Ascending aorta (tissue), 2 donors: ENCODE measurements around the gene LTO1. TPM values are rescaled to one million over a fixed set of nuclear protein-coding genes. Genes with fewer than 3 reads are reported as not detected.

Experiments
- DNase-seq, 2 donors: peaks; one replicate each; pipeline ENCODE4 v3.0.0-alpha.2; 2019; ENCODE audit warnings: low spot score in 2 of 2
- H3K27ac ChIP-seq, 2 donors: fragments of 200-600 bp; sonication (generic); one replicate each; pipeline ENCODE4 v1.5.1; 2016 to 2017; ENCODE audit warnings: mild to moderate bottlenecking in 1 of 2
- H3K27me3 ChIP-seq: fragments of 200-600 bp; sonication (generic); one replicate; pipeline ENCODE4 v1.5.1; 2017
- H3K36me3 ChIP-seq, 2 donors: fragments of 200-600 bp; sonication (generic); one replicate each; pipeline ENCODE4 v1.5.1; 2016
- H3K4me1 ChIP-seq, 2 donors: fragments of 200-600 bp; sonication (generic); one replicate each; pipeline ENCODE4 v1.5.1; 2016 to 2017; ENCODE audit warnings: mild to moderate bottlenecking in 1 of 2
- H3K4me3 ChIP-seq, 2 donors: fragments of 200-600 bp; sonication (generic); one replicate each; pipeline ENCODE4 v1.5.1; 2016 to 2017; ENCODE audit warnings: mild to moderate bottlenecking in 1 of 2
- H3K9me3 ChIP-seq, 2 donors: fragments of 200-600 bp; sonication (generic); one replicate each; pipeline ENCODE4 v1.5.1; 2016
- intact Hi-C: fragments of 100-400 bp; cut with DNase I; formaldehyde crosslinking; loops from one replicate; pipeline ENCODE4 v1.15.1; 2023
- total RNA-seq: library from RNA; depleted of rRNA; stranded (reverse); fragments of >200 nt; gene quantifications from one replicate; pipeline ENCODE4 v1.1.0, GENCODE V29; 2016
- TF ChIP-seq, protein P1 (sequence below), 3 experiments: fragments of 200-600 bp in 2 of 3; fragments of 450-650 bp in 1 of 3; sonication (generic) in 2 of 3; IDR thresholded peaks; one replicate each; pipeline ENCODE4 v1.5.1; 2016 to 2019; ENCODE audit warnings: antibody characterized with exemption in 3 of 3, mild to moderate bottlenecking in 1 of 3, moderate library complexity in 1 of 3

Gene LTO1
- total RNA-seq, 1 donor from 2014 or later: 10.2 TPM

DNA sequence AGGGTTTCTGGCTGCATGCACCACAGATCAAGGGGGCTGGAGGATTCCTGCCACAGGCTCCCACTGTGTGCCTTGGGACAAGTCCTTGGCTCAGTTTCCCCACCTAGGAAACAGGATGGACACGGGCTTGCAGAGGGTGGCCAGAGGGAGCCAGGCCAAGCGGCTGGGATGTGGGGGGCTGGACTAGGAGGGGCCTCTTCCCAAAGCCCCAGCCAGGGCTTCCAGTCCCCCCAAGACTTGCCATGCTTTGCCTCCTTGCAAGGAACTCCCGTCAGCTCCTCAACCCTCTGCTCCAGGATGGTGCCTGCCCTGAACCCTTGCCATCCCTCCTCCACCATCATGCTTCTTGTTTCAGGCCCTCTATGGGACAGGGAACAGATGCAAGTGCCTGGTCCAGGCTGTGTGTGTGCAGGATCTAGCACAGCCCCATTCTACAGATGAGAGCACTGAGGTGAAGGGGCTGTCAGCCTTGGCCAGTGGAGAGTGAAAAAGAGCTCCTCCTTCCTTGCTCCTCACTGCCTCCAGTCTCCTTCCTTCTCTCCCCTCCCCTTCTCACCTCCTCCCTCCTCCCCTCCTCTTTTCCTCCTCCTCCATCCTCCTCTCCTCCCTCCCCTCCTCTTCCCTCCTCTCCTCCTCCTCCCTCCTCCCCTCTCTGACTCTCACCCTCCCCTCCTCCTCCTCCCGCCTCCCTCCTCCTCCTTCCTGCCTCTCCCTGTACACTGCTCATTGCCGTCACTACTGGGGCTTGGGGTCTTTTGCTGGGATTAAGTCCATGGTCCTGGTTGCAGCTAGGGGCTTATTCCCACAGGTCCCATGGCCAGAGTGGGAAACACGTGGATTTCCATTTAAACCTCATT is 42.0 kb upstream of the LTO1 start:
- no peak overlapping the region for H3K27ac ChIP-seq
- no peak overlapping the region for H3K4me3 ChIP-seq
- no peaks in the 10 kb centered on the region for H3K9me3 ChIP-seq
- intact Hi-C loops: no loop called here
- TF ChIP-seq, protein P1, sequence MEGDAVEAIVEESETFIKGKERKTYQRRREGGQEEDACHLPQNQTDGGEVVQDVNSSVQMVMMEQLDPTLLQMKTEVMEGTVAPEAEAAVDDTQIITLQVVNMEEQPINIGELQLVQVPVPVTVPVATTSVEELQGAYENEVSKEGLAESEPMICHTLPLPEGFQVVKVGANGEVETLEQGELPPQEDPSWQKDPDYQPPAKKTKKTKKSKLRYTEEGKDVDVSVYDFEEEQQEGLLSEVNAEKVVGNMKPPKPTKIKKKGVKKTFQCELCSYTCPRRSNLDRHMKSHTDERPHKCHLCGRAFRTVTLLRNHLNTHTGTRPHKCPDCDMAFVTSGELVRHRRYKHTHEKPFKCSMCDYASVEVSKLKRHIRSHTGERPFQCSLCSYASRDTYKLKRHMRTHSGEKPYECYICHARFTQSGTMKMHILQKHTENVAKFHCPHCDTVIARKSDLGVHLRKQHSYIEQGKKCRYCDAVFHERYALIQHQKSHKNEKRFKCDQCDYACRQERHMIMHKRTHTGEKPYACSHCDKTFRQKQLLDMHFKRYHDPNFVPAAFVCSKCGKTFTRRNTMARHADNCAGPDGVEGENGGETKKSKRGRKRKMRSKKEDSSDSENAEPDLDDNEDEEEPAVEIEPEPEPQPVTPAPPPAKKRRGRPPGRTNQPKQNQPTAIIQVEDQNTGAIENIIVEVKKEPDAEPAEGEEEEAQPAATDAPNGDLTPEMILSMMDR (IDR thresholded peaks at IDR 0.05): no peak
- H3K36me3 ChIP-seq: no peaks in the 10 kb centered on the region
- H3K27me3 ChIP-seq: no peaks in the 10 kb centered on the region
- no peak for DNase-seq
- no peaks in the 10 kb centered on the region for H3K4me1 ChIP-seq

DNA sequence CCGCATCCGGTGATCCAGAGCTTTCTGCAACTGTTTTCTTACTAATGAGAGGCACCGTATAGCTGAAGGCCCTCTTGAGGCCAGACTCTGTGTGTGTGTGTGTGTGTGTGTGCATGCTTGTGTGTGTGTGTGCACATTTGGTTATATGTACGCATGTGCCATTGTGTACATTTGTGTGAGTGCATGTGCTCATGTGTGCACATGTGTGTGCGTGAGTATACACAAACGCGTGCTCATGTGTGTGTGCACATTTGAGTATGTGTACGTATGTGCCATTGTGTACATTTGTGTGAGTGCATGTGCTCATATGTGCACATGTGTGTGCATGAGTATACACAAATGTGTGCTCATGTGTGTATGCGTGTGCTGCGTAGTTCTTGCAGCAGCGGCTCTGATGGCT is 40.9 kb upstream of the LTO1 start:
- H3K9me3 ChIP-seq: no peaks in the 10 kb centered on the region
- no peaks in the 10 kb centered on the region for H3K27me3 ChIP-seq
- TF ChIP-seq, protein P1 (IDR thresholded peaks at IDR 0.05): no peak
- no peaks in the 10 kb centered on the region for H3K36me3 ChIP-seq
- intact Hi-C loops: no loop called here
- no peak overlapping the region for H3K4me3 ChIP-seq
- no peak for DNase-seq
- no peak overlapping the region for H3K27ac ChIP-seq
- H3K4me1 ChIP-seq: no peaks in the 10 kb centered on the region

DNA sequence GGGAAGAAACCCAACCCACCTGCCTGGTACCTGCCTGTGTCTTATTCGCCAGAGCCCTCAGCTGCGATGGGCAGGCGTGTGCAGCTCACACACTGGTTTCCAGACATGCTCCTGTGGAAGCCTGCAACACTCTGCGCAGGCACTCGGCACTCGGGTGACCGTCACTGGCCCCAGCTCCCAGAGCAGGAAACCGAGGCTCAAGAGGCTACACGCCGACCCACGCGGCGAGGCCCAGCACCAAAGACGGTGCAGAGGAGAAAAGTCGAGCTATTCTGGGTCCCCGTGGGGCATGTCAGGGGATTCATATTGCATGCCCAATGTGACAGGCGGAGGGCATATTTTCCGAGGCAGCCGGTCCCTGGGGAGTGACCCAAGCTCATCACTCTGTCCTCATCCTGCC is 40.3 kb upstream of the LTO1 start:
- no peaks in the 10 kb centered on the region for H3K9me3 ChIP-seq
- TF ChIP-seq, protein P1 (IDR thresholded peaks at IDR 0.05): no peak
- no peak overlapping the region for H3K4me3 ChIP-seq
- intact Hi-C loops: no loop called here
- no peaks in the 10 kb centered on the region for H3K27me3 ChIP-seq
- no peak for DNase-seq
- H3K36me3 ChIP-seq: no peaks in the 10 kb centered on the region
- no peaks in the 10 kb centered on the region for H3K4me1 ChIP-seq
- no peak overlapping the region for H3K27ac ChIP-seq

DNA sequence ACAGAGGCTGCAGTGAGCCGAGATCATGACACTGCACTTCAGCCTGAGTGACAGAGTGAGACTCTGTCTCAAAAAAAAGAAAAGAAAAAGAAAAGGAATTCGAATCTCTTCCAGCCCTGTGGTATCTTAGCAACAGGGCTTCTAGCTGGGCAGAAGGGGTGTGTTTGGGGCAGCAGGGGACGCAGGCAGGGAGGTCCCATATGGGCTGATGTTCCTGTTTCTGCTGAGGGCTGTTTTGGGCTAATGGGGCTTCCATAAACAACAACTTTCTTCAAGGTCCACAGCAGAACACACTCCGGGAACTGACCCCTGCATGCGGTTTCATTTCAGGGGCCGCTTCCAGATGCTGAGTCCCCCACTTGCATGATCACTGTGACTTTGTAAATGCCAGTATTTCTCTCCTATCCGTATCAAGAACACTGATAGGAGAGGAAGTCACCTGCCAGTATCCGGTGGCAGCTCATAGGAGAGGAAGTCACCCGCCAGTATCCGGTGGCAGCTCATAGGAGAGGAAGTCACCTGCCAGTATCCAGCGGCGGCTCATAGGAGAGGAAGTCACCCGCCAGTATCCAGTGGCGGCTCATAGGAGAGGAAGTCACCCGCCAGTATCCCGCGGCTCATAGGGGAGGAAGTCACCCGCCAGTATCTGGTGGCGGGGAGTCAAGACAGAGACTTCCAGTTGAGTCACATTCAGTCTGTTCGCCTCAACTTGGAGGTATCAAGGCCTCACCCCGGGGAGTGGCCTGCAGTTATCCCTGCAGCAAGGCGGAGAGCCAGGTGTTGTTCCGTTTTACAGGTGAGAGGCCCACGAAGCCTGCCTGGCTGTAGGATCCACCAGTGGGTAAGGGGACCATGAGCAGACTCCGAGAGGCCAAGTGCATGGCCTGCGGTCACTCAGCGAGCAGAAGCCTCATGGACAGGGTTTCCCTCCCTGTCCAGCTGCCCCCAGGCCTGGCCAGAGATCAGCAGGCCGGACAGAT is 37.0 kb upstream of the LTO1 start:
- no peak for DNase-seq
- Histone ChIP-seq H3K27me3 (no peaks in the 10 kb centered on the region), H3K36me3 (no peaks in the 10 kb centered on the region), H3K9me3 (no peaks in the 10 kb centered on the region), H3K27ac (no peak overlapping the region), H3K4me3 (no peak overlapping the region), H3K4me1 (no peaks in the 10 kb centered on the region)
- intact Hi-C loops: no loop called here
- TF ChIP-seq, protein P1 (IDR thresholded peaks at IDR 0.05): no peak

DNA sequence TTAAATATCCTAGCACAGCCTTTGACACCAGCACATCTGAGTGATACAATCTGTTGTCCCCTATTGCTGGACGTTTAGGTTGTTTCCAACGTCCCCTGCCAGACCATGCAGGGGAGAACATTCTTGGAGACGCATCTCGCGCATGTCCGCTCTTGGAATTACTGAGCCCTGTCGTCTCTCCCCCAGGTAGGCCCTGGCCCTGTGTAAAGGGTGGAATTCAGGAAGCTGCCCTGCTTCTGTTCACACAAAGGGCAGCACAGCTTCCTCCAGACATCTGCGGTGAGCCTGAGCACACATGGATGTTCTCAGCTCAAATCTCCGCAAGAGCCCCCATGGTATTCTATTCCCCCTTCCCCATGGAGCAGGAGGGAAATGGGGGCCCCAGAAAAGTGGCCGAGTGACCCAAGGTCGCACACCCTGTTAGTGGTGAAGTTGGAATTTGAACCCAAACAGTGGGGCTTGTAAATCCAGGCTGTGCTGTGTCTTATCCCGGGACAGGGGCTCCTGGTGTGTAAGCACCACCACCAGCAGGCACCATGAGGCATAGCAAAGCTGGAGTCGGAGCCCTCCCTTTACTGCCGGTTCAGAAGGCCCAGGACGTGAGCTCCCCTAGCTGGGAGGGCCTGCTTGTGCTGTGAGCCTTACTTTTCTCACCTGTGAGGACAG is 33.7 kb upstream of the LTO1 start:
- no peak for DNase-seq
- Histone ChIP-seq H3K36me3 (no peaks in the 10 kb centered on the region), H3K9me3 (no peaks in the 10 kb centered on the region), H3K4me3 (no peak overlapping the region), H3K27me3 (peaks cover 5% of the 10 kb centered on the region), H3K4me1 (peaks cover 0 to 9% of the 10 kb centered on the region in 2 donors), H3K27ac (no peak overlapping the region)
- intact Hi-C loops: no loop called here
- TF ChIP-seq, protein P1 (IDR thresholded peaks at IDR 0.05): no peak
